Natural killer cell treated with Interleukin-12 subunit alpha and Interleukin-12 subunit beta and Interleukin-15 and Interleukin-18, amount 100 ng/mL, for 72 hours (primary cell): Measurements from ENCODE around the gene EHBP1L1. TPM values are rescaled to one million over a fixed set of nuclear protein-coding genes. Genes with fewer than 3 reads are reported as not detected.

Experiments used
- ATAC-seq, 2 donors: fragments of 150-1000 bp; cut with Tn5 transposase in 1 of 2; sonication (Bioruptor Pico), chemical (Tn5 transposase) in 1 of 2; 2 replicates each; pipeline ENCODE4 v1.10.0; 2021
- DNase-seq: peaks from one replicate; pipeline ENCODE4 v3.0.0; 2022; ENCODE audit warnings: low spot score
- H3K27ac Mint-ChIP-seq, 2 donors: 1 replicate in 1 of 2; 2 replicates in 1 of 2; pipeline ENCODE4 v1.8.0; 2022; ENCODE audit warnings: mixed read lengths in 2 of 2, mild to moderate bottlenecking in 1 of 2, moderate library complexity in 1 of 2
- H3K27me3 Mint-ChIP-seq, 2 donors: 1 replicate in 1 of 2; 2 replicates in 1 of 2; pipeline ENCODE4 v1.8.0; 2022; ENCODE audit warnings: mixed read lengths in 2 of 2
- H3K36me3 Mint-ChIP-seq: one replicate; pipeline ENCODE4 v1.8.0; 2022; ENCODE audit warnings: mixed read lengths
- H3K4me1 Mint-ChIP-seq, 2 donors: 1 replicate in 1 of 2; 2 replicates in 1 of 2; pipeline ENCODE4 v1.8.0; 2022; ENCODE audit warnings: low read depth in 2 of 2, mixed read lengths in 2 of 2, mild to moderate bottlenecking in 1 of 2
- H3K4me3 Mint-ChIP-seq: one replicate; pipeline ENCODE4 v1.8.0; 2022; ENCODE audit warnings: mixed read lengths
- H3K9me3 Mint-ChIP-seq: 2 replicates; pipeline ENCODE4 v1.8.0; 2022; ENCODE audit warnings: mixed read lengths
- total RNA-seq, 2 donors: library from RNA; stranded (reverse); gene quantifications; one replicate each; pipeline ENCODE4 v1.2.3, GENCODE V29; 2022

The EHBP1L1 gene
- total RNA-seq, 2 donors from 2014 or later, result 156 to 188 TPM

GRCh38 chr11:65610404-65610803 lies 34.6 kb downstream of the EHBP1L1 start:
- ATAC-seq (no peak), DNase-seq (no peak)
- H3K4me3 Mint-ChIP-seq, result peak overlapping the region; percentile 22
- peak overlapping the region; percentile 87 to 89 for H3K27ac Mint-ChIP-seq
- peaks cover 4% of the 10 kb centered on the region for H3K36me3 Mint-ChIP-seq
- no peaks in the 10 kb centered on the region for H3K27me3 Mint-ChIP-seq
- no peaks in the 10 kb centered on the region for H3K9me3 Mint-ChIP-seq
- peaks cover 26 to 35% of the 10 kb centered on the region in 2 donors for H3K4me1 Mint-ChIP-seq

- Mint-ChIP-seq H3K9me3 (no peaks in the 10 kb centered on the region), H3K27ac (peak overlapping the region; percentile 87 to 89), H3K27me3 (no peaks in the 10 kb centered on the region), H3K4me1 (peaks cover 27 to 35% of the 10 kb centered on the region in 2 donors), H3K36me3 (peaks cover 4% of the 10 kb centered on the region), H3K4me3 (peak overlapping the region; percentile 27)
- ATAC-seq (no peak), DNase-seq (no peak)
Measured at GRCh38 chr11:65611028-65611757, 35.3 kb downstream of the EHBP1L1 start.

GRCh38 chr11:65611758-65612603 lies 36.1 kb downstream of the EHBP1L1 start:
- Mint-ChIP-seq H3K9me3 (no peaks in the 10 kb centered on the region), H3K4me1 (peaks cover 35 to 43% of the 10 kb centered on the region in 2 donors), H3K27me3 (no peaks in the 10 kb centered on the region), H3K4me3 (peak overlapping the region; percentile 91), H3K36me3 (peaks cover 10% of the 10 kb centered on the region), H3K27ac (peak overlapping the region; percentile 87 to 93)
- no peak for DNase-seq
- no peak for ATAC-seq

DNA sequence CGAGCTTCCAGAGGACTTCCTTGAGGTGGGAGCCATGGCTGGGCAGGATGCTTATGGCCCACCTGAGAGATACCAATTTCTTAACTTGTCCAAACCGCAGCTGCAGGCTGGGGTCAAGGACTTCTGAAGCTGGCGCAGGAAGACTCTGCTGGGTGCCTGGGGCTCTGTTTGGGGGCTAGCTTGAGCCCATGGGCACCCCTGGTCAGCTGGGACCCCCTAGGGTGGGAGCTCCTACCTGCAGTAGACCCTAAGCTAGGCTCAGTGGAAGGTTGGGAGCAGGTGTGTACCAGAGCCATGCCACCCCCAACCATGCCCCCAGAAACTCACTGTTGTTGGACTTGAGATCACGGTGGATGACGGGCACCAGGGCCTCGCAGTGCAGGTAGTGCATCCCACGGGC lies 36.8 kb downstream of the EHBP1L1 start:
- H3K36me3 Mint-ChIP-seq, result peaks cover 10% of the 10 kb centered on the region
- no peaks in the 10 kb centered on the region for H3K9me3 Mint-ChIP-seq
- no peak for DNase-seq
- peaks cover 39 to 44% of the 10 kb centered on the region in 2 donors for H3K4me1 Mint-ChIP-seq
- H3K27me3 Mint-ChIP-seq, result no peaks in the 10 kb centered on the region
- no peak for ATAC-seq
- peak overlapping the region; percentile 87 to 93 for H3K27ac Mint-ChIP-seq
- peak overlapping the region; percentile 91 for H3K4me3 Mint-ChIP-seq

DNA sequence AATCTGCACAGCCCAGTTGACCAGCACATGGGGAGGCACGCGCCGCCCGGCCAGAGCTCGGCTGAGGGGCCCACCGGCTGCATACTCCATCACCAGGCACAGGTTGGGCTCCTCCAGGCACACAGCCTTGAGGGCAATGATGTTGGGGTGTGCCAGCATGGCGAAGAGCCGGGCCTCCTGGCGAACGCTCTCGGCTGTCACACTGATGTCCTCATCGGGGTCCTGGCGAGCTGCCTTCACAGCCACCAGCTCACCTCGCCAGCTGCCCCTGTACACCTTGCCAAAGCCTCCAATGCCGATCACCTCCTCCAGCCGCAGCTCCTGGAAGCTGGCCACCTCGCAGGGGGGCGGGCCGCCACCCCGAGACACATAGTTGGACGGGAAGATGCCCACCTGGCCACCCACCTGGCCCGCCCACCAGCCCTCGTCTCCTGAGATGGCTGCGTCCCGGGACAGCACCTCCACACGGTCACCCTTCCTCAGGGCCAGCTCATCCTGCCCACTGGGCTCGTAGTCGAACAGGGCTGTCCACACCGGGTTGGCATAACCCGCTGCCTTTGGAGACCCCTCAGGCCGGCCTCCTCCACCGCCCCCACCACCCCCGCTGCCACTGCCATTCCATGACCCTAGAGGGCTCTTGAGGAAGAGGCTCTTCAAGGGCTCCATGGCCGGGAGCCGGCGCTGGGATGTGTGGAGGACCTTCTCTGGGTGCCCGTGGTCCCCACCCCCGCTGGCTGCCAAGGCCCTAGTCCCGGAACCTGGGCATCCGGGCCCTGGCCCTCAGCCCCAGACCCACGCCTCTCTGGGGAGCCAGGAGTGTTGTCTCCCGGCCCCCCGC lies 37.5 kb downstream of the EHBP1L1 start:
- DNase-seq, result no peak
- Mint-ChIP-seq H3K27ac (peak overlapping the region; percentile 75 to 92), H3K4me3 (peak overlapping the region; percentile 91), H3K4me1 (peaks cover 39 to 44% of the 10 kb centered on the region in 2 donors), H3K9me3 (no peaks in the 10 kb centered on the region), H3K27me3 (no peaks in the 10 kb centered on the region), H3K36me3 (peaks cover 10% of the 10 kb centered on the region)
- no peak for ATAC-seq

- H3K27me3 Mint-ChIP-seq, result no peaks in the 10 kb centered on the region
- H3K4me3 Mint-ChIP-seq, result peak within 1 kb of the TSS; percentile 98
- peaks cover 10% of the 10 kb centered on the region for H3K36me3 Mint-ChIP-seq
- DNase-seq (peak; percentile 100), ATAC-seq (peak; percentile 92 to 94)
- H3K9me3 Mint-ChIP-seq, result no peaks in the 10 kb centered on the region
- H3K4me1 Mint-ChIP-seq, result peaks cover 27 to 35% of the 10 kb centered on the region in 2 donors
- peak within 1 kb of the TSS; percentile 75 to 92 for H3K27ac Mint-ChIP-seq
Measured at GRCh38 chr11:65615229-65615949, 39.5 kb downstream of the EHBP1L1 start, which contains the start of gene PCNX3. TSS of gene PCNX3 (plus strand) at chr11:65615776. CDS start at chr11:65616312, 536 bp downstream.

DNA sequence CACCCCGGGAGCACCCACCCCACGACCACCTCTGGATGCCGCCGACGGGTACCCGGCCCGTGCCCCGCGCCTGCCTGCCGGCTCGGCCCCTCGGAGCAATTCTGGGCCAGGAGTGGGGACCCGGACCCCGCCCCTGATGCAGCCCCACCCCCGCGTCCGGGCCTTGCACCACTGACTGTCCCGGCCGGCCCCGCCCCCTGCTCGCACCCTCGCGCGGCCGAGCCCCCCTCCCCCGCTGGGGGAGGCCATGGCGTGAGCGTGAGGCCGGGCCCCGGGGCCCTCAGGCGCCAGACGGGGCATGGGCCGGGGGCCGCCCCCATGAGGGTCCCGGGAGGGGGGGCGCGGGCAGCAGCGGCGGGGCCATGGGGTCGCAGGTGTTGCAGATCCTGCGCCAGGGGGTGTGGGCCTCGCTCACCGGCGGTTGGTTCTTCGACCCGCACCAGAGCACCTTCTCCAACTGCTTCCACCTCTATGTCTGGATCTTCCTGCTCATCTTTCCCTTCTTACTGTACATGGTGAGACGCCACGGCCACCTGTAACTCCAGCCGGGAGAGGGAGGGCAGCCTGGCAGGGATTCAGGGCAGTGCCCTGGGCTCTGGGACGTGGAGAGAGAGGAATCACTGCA lies 40.2 kb downstream of the EHBP1L1 start:
- Mint-ChIP-seq H3K4me3 (peak overlapping the region; percentile 98), H3K27ac (peak overlapping the region; percentile 75 to 92), H3K4me1 (peaks cover 22 to 31% of the 10 kb centered on the region in 2 donors), H3K9me3 (no peaks in the 10 kb centered on the region), H3K36me3 (peaks cover 10% of the 10 kb centered on the region), H3K27me3 (no peaks in the 10 kb centered on the region)
- DNase-seq, result peak; percentile 81
- peak; percentile 15 to 17 for ATAC-seq

DNA sequence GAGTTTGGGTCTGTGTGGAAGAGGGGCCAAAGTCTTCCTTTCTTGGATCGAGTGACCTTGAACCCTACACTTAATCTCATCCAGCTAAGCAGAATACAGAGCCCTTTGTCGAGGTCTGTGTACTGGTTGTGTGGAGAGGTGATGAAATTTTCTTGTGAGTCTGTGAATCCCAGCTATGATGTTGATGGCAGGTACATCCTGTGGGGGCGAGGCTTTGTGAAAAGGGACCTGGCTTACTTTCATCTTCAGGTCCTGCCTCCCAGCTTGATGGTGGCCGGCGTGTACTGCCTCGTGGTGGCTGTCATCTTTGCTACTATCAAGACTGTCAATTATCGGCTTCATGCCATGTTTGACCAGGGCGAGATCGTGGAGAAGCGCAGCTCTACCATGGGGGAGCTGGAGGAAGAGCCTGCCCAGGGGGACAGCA lies 40.7 kb downstream of the EHBP1L1 start:
- peaks cover 22 to 33% of the 10 kb centered on the region in 2 donors for H3K4me1 Mint-ChIP-seq
- ATAC-seq (no peak), DNase-seq (no peak)
- peak overlapping the region; percentile 98 for H3K4me3 Mint-ChIP-seq
- H3K27ac Mint-ChIP-seq, result peak overlapping the region; percentile 75 to 84
- no peaks in the 10 kb centered on the region for H3K27me3 Mint-ChIP-seq
- H3K9me3 Mint-ChIP-seq, result no peaks in the 10 kb centered on the region
- peaks cover 10% of the 10 kb centered on the region for H3K36me3 Mint-ChIP-seq

DNA sequence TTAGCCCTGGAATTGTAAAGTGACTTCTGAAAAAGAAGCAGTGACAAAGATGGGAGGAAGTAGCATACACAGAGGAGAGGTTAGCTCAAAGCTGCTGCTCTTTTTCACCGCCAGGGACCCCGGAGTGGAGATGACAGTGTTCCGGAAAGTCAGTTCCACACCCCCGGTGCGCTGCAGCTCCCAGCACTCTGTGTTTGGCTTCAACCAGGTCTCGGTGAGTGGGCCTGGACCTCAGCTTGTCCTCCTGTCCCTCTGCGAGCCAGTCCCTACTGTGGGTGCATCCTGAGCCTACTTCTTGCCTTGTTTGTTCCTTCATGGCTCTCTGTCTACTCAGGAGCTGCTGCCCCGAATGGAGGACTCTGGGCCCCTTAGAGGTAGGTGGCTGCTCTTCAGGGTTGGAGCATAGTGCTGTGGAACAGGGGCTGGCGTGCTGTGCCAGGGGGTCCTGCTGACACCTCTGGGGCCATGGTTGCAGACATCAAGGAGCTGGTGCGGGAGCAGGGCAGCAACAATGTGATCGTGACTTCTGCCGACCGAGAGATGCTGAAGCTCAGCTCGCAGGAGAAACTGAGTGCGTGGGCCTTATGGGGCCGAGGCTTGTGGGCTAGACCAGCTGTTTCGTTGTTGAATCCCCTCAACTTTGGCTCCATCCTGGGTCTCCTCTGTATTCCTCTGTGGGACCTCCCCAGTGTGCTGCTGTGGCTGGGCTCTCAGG lies 41.4 kb downstream of the EHBP1L1 start:
- peaks cover 16 to 31% of the 10 kb centered on the region in 2 donors for H3K4me1 Mint-ChIP-seq
- no peak for ATAC-seq
- peaks cover 8% of the 10 kb centered on the region for H3K36me3 Mint-ChIP-seq

GRCh38 chr11:65617990-65618751 lies 42.3 kb downstream of the EHBP1L1 start:
- ATAC-seq (no peak), DNase-seq (no peak)
- H3K9me3 Mint-ChIP-seq, result no peaks in the 10 kb centered on the region
- peaks cover 13 to 27% of the 10 kb centered on the region in 2 donors for H3K4me1 Mint-ChIP-seq
- no peak overlapping the region for H3K27ac Mint-ChIP-seq
- H3K27me3 Mint-ChIP-seq, result no peaks in the 10 kb centered on the region
- H3K4me3 Mint-ChIP-seq, result no peak overlapping the region
- peaks cover 6% of the 10 kb centered on the region for H3K36me3 Mint-ChIP-seq

More for the DNA sequence above, 41.4 kb downstream of the EHBP1L1 start:
- H3K4me3 Mint-ChIP-seq, result peak overlapping the region; percentile 98
- H3K9me3 Mint-ChIP-seq, result no peaks in the 10 kb centered on the region
- peak overlapping the region; percentile 75 to 84 for H3K27ac Mint-ChIP-seq
- no peak for DNase-seq
- H3K27me3 Mint-ChIP-seq, result no peaks in the 10 kb centered on the region

- H3K4me3 Mint-ChIP-seq, result no peak overlapping the region
- DNase-seq (no peak), ATAC-seq (no peak)
- peaks cover 6% of the 10 kb centered on the region for H3K36me3 Mint-ChIP-seq
- peaks cover 13 to 25% of the 10 kb centered on the region in 2 donors for H3K4me1 Mint-ChIP-seq
- H3K27ac Mint-ChIP-seq, result no peak overlapping the region
- no peaks in the 10 kb centered on the region for H3K9me3 Mint-ChIP-seq
- no peaks in the 10 kb centered on the region for H3K27me3 Mint-ChIP-seq
Measured at GRCh38 chr11:65618763-65619162, 42.9 kb downstream of the EHBP1L1 start.
